PC-9 (cell line): ENCODE measurements around the gene FHAD1.

Experiments
- EZH2 ChIP-seq: fragments of 200-600 bp; sonication (generic); IDR thresholded peaks from 2 replicates; pipeline ENCODE4 v1.8.0; 2017; ENCODE audit warnings: antibody characterized with exemption, low read depth
- TF ChIP-seq, protein P1 (sequence below): fragments of 200-600 bp; sonication (generic); conservative IDR thresholded peaks from 2 replicates; pipeline ENCODE4 v1.6.1; 2017; ENCODE audit warnings: mixed run types, antibody characterized with exemption, mild to moderate bottlenecking, moderate library complexity

- TF ChIP-seq, protein P1, sequence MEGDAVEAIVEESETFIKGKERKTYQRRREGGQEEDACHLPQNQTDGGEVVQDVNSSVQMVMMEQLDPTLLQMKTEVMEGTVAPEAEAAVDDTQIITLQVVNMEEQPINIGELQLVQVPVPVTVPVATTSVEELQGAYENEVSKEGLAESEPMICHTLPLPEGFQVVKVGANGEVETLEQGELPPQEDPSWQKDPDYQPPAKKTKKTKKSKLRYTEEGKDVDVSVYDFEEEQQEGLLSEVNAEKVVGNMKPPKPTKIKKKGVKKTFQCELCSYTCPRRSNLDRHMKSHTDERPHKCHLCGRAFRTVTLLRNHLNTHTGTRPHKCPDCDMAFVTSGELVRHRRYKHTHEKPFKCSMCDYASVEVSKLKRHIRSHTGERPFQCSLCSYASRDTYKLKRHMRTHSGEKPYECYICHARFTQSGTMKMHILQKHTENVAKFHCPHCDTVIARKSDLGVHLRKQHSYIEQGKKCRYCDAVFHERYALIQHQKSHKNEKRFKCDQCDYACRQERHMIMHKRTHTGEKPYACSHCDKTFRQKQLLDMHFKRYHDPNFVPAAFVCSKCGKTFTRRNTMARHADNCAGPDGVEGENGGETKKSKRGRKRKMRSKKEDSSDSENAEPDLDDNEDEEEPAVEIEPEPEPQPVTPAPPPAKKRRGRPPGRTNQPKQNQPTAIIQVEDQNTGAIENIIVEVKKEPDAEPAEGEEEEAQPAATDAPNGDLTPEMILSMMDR, result no peak
- no peak for TF ChIP-seq EZH2
Measured at GRCh38 chr1:15283526-15283925, 36.5 kb downstream of the FHAD1 start.
